ENCODE data around the gene SMC6. TPM values are rescaled to one million over a fixed set of nuclear protein-coding genes. Genes with fewer than 3 reads are reported as not detected.

The SMC6 gene
- total RNA-seq, 2 donors from 2014 or later, result 10.4 to 13.4 TPM

DNA sequence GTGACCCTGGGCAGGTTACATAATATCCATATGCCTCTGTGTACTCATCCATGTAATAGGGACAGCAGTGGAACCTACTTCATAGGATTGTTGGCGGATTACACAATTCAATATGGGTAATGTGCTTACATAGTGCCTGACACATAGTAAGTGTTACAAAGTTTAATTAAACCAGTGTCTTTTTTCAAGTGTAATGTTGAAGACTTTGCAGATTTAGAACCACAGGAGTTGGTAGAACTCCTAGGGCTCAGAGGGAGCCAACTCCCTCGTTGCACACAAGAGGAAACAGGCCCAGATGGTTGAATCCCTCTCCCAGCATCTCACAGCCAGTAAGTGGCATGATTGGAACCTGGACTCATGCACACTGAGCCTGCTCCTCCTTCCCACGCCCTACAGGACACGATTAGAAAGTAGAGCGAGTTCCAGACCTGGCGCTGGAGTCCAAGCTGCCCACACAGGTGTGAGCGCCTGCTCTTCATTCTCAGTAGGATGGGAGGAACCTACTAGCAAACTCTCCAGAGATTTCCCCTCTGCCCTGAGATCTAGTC is 115.3 kb downstream of the SMC6 start:
- peaks cover 3 to 5% of the 10 kb centered on the region in 2 donors for H3K4me1 ChIP-seq (ENCODE audit: control insufficient read depth in 1 of 2, low read depth in 2 of 2)
- TF ChIP-seq, protein P1, sequence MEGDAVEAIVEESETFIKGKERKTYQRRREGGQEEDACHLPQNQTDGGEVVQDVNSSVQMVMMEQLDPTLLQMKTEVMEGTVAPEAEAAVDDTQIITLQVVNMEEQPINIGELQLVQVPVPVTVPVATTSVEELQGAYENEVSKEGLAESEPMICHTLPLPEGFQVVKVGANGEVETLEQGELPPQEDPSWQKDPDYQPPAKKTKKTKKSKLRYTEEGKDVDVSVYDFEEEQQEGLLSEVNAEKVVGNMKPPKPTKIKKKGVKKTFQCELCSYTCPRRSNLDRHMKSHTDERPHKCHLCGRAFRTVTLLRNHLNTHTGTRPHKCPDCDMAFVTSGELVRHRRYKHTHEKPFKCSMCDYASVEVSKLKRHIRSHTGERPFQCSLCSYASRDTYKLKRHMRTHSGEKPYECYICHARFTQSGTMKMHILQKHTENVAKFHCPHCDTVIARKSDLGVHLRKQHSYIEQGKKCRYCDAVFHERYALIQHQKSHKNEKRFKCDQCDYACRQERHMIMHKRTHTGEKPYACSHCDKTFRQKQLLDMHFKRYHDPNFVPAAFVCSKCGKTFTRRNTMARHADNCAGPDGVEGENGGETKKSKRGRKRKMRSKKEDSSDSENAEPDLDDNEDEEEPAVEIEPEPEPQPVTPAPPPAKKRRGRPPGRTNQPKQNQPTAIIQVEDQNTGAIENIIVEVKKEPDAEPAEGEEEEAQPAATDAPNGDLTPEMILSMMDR (IDR thresholded peaks at IDR 0.05), result no peak
- H3K27ac ChIP-seq, result no peak overlapping the region
- ATAC-seq (ENCODE audit: insufficient number of reproducible peaks, low FRiP score, low read depth) (no peak), DNase-seq (ENCODE audit: low spot score) (no peak)
- no peaks in the 10 kb centered on the region for H3K9me3 ChIP-seq
- H3K27me3 ChIP-seq (replicated peaks; ENCODE audit: insufficient read depth), result no peaks in the 10 kb centered on the region
- no peaks in the 10 kb centered on the region for H3K36me3 ChIP-seq
- no peak overlapping the region for H3K4me3 ChIP-seq

GRCh38 chr2:17637131-17637906 is 116.3 kb downstream of the SMC6 start:
- H3K36me3 ChIP-seq, result no peaks in the 10 kb centered on the region
- H3K4me3 ChIP-seq, result no peak overlapping the region
- H3K27me3 ChIP-seq (replicated peaks; ENCODE audit: insufficient read depth), result no peaks in the 10 kb centered on the region
- DNase-seq (ENCODE audit: low spot score) (no peak), ATAC-seq (ENCODE audit: insufficient number of reproducible peaks, low FRiP score, low read depth) (no peak)
- no peaks in the 10 kb centered on the region for H3K9me3 ChIP-seq
- TF ChIP-seq, protein P1 (IDR thresholded peaks at IDR 0.05), result no peak
- no peaks in the 10 kb centered on the region for H3K4me1 ChIP-seq (ENCODE audit: control insufficient read depth in 1 of 2, low read depth in 2 of 2)
- H3K27ac ChIP-seq, result no peak overlapping the region

GRCh38 chr2:17636257-17636656 is 117.4 kb downstream of the SMC6 start:
- TF ChIP-seq, protein P1 (IDR thresholded peaks at IDR 0.05), result no peak
- Histone ChIP-seq H3K9me3 (no peaks in the 10 kb centered on the region), H3K36me3 (no peaks in the 10 kb centered on the region), H3K4me3 (no peak overlapping the region), H3K27me3 (replicated peaks; ENCODE audit: insufficient read depth) (no peaks in the 10 kb centered on the region), H3K27ac (no peak overlapping the region), H3K4me1 (ENCODE audit: control insufficient read depth in 1 of 2, low read depth in 2 of 2) (no peaks in the 10 kb centered on the region)
- ATAC-seq (ENCODE audit: insufficient number of reproducible peaks, low FRiP score, low read depth) (no peak), DNase-seq (ENCODE audit: low spot score) (no peak)

DNA sequence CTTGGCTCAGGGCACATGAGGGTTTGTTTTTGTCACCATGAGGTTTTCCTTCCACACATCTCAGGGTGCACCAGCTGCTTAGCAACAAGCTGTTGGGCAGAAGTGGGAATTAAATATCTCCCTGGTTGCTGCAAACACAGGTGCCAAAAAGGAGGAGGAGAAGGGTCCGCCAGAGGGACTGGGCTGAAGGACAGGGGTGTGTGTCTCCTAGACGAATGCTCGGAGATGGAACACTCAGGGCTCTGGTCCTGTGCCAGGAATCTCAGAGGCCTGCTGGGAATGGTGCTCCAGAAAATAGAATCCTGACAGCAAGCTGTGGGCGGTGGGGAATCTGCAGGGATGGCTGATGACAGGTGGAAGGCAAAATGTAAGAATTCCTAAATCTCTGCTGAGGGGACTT is 118.6 kb downstream of the SMC6 start:
- TF ChIP-seq, protein P1 (IDR thresholded peaks at IDR 0.05), result no peak
- ATAC-seq (ENCODE audit: insufficient number of reproducible peaks, low FRiP score, low read depth) (no peak), DNase-seq (ENCODE audit: low spot score) (no peak)
- no peak overlapping the region for H3K4me3 ChIP-seq
- no peaks in the 10 kb centered on the region for H3K9me3 ChIP-seq
- H3K36me3 ChIP-seq, result no peaks in the 10 kb centered on the region
- no peak overlapping the region for H3K27ac ChIP-seq
- no peaks in the 10 kb centered on the region for H3K4me1 ChIP-seq (ENCODE audit: control insufficient read depth in 1 of 2, low read depth in 2 of 2)
- H3K27me3 ChIP-seq (replicated peaks; ENCODE audit: insufficient read depth), result no peaks in the 10 kb centered on the region

DNA sequence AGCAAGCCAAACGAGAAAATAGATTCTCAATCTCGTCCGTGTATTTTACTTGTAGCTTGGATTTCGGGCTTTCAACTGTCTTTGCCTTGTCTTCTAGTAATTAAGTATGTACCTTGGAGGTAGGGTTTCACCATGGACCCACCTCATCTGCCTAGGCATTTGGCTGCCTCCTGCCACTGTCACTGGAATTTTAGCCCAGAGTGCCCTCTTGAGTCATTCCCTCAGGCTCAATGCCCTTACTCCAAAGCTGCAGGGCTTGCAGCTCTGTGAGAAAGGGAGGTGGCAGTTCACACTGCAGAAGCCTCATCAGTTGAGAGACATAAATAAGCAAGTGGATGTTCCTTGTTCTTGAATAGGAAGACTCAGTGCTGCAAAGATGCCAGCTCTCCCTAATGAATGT is 123.5 kb downstream of the SMC6 start:
- no peaks in the 10 kb centered on the region for H3K36me3 ChIP-seq
- H3K27me3 ChIP-seq (replicated peaks; ENCODE audit: insufficient read depth), result no peaks in the 10 kb centered on the region
- H3K4me1 ChIP-seq (ENCODE audit: control insufficient read depth in 1 of 2, low read depth in 2 of 2), result no peaks in the 10 kb centered on the region
- no peak overlapping the region for H3K4me3 ChIP-seq
- H3K9me3 ChIP-seq, result no peaks in the 10 kb centered on the region
- H3K27ac ChIP-seq, result no peak overlapping the region
- ATAC-seq (ENCODE audit: insufficient number of reproducible peaks, low FRiP score, low read depth), result no peak
- no peak for DNase-seq (ENCODE audit: low spot score)
- TF ChIP-seq, protein P1 (IDR thresholded peaks at IDR 0.05), result no peak
